K562 (cell line): Measurements from ENCODE around the gene RAP1GDS1.

Experiments used
- ARID2 ChIP-seq: fragments of 450-650 bp; IDR thresholded peaks from 2 replicates; pipeline ENCODE4 v1.6.1; 2017; ENCODE audit warnings: antibody characterized with exemption, mild to moderate bottlenecking
- FOXK1 ChIP-seq: sonication (generic); formaldehyde crosslinking; IDR thresholded peaks from 2 replicates; pipeline ENCODE4 v1.8.0; 2022; ENCODE audit warnings: missing genetic modification reagents, mild to moderate bottlenecking, borderline replicate concordance
- NCOR1 ChIP-seq: fragments of 450-650 bp; IDR thresholded peaks from 2 replicates; pipeline ENCODE4 v1.6.1; 2016; ENCODE audit warnings: mild to moderate bottlenecking, moderate library complexity

- TF ChIP-seq FOXK1 (CRISPR knock-in tag): no peak
- TF ChIP-seq NCOR1: no peak
- no peak for TF ChIP-seq ARID2
Measured at GRCh38 chr4:98411731-98412130, 150.5 kb downstream of the RAP1GDS1 start.
